ENCODE results near the gene PLXNA2. TPM values are rescaled to one million over a fixed set of nuclear protein-coding genes. Genes with fewer than 3 reads are reported as not detected.

Gene PLXNA2
- total RNA-seq, 1 donor from 2014 or later = 38.3 TPM

DNA sequence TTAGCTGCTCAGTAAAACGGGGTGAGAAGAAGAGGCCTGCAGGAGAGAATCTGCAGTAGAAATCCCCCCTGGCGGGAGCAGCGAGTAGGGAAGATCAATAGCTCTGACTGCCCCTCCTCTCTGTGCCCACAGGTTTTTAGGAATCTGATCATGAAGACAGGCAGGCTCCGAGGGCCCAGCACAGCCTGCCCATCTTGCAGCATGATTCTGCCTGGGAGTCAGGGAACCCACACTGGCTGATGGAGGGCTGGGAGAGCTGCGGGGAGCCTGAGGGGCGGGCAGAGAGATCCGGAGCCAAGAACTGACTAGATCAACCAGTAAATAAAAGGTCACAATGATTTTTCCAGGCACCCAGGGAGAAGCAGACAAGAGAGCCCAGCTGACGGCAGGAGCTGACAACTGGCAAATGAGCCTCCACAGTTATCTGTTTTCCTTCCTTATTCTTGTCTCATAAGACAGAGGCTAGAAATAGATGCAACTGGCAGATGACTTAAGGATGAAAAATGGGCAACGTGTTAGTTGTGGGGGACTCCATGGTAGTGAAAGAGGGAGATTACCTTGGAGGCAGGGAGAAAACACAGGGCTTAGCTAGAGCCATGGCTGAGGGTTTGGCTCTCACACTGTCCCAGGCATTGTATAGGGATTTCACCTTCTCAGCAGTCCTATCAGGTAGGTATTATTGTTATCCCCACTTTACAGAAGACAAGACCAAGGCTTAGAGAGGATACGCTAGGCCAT lies 116.2 kb downstream of the PLXNA2 start:
- TF ChIP-seq POLR2AphosphoS5 (IDR thresholded peaks at IDR 0.05; ENCODE audit: insufficient read depth in 1 of 2, low read depth in 1 of 2) (no peak), POLR2A (IDR thresholded peaks at IDR 0.05) (no peak)
- TF ChIP-seq, protein P1, sequence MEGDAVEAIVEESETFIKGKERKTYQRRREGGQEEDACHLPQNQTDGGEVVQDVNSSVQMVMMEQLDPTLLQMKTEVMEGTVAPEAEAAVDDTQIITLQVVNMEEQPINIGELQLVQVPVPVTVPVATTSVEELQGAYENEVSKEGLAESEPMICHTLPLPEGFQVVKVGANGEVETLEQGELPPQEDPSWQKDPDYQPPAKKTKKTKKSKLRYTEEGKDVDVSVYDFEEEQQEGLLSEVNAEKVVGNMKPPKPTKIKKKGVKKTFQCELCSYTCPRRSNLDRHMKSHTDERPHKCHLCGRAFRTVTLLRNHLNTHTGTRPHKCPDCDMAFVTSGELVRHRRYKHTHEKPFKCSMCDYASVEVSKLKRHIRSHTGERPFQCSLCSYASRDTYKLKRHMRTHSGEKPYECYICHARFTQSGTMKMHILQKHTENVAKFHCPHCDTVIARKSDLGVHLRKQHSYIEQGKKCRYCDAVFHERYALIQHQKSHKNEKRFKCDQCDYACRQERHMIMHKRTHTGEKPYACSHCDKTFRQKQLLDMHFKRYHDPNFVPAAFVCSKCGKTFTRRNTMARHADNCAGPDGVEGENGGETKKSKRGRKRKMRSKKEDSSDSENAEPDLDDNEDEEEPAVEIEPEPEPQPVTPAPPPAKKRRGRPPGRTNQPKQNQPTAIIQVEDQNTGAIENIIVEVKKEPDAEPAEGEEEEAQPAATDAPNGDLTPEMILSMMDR (IDR thresholded peaks at IDR 0.05) = no peak
- Histone ChIP-seq H3K36me3 (no peaks in the 10 kb centered on the region), H3K9me3 (no peaks in the 10 kb centered on the region), H3K27me3 (no peaks in the 10 kb centered on the region), H3K27ac (no peak overlapping the region), H3K4me3 (no peak overlapping the region), H3K4me1 (peaks cover 15% of the 10 kb centered on the region)
- intact Hi-C loops (cut with DNase I) = no loop called here
- DNase-seq (ENCODE audit: extremely low spot score in 2 of 2) = no peak

DNA sequence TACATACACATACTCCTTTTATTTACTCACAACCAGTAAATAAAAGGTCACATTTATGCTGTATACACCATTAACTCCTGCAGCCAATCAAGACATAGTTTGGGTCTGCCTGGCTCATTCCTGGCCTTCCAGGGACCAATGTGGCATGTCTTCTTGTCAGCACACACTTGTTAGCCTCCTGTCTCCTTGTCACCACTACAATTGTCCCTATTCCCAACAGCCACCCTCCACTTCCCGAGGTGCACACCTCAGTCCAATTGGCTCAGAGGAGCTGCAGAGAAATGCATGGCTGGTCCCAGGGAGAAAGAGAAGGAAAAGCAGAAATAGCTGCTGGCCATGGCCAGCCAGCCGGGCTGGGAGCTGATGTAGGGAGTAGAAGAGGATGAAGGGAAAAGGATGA lies 116.9 kb downstream of the PLXNA2 start:
- no peak overlapping the region for H3K27ac ChIP-seq
- DNase-seq (ENCODE audit: extremely low spot score in 2 of 2) = no peak
- no peaks in the 10 kb centered on the region for H3K36me3 ChIP-seq
- no peaks in the 10 kb centered on the region for H3K27me3 ChIP-seq
- intact Hi-C loops (cut with DNase I) = no loop called here
- H3K9me3 ChIP-seq = no peaks in the 10 kb centered on the region
- no peak overlapping the region for H3K4me3 ChIP-seq
- no peak for TF ChIP-seq POLR2AphosphoS5 (IDR thresholded peaks at IDR 0.05; ENCODE audit: insufficient read depth in 1 of 2, low read depth in 1 of 2)
- no peak for TF ChIP-seq POLR2A (IDR thresholded peaks at IDR 0.05)
- TF ChIP-seq, protein P1 (IDR thresholded peaks at IDR 0.05) = no peak
- peaks cover 8% of the 10 kb centered on the region for H3K4me1 ChIP-seq

DNA sequence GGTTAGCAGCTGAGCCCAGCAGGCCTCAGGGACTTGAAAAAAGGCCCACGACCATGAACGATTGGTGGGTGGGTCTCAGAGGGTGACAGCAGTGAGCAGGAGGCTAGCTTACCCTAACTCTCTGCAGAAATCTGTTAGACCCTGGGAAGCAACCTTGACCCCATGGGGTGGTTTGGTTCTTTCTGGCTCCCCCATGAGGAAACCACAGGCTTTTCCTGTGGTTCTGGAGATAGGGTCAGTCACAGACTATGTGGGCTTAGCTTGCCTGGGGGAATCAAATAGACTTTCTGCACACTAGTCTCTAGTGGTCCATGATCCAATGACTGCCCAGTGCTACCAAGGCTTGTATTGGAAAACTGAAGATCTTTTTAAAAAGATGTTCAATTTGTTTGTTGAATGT lies 118.1 kb downstream of the PLXNA2 start:
- Histone ChIP-seq H3K4me1 (no peaks in the 10 kb centered on the region), H3K9me3 (no peaks in the 10 kb centered on the region), H3K4me3 (no peak overlapping the region), H3K27ac (no peak overlapping the region), H3K27me3 (no peaks in the 10 kb centered on the region), H3K36me3 (no peaks in the 10 kb centered on the region)
- DNase-seq (ENCODE audit: extremely low spot score in 2 of 2) = no peak
- TF ChIP-seq, protein P1 (IDR thresholded peaks at IDR 0.05) = no peak
- TF ChIP-seq POLR2A (IDR thresholded peaks at IDR 0.05) (no peak), POLR2AphosphoS5 (IDR thresholded peaks at IDR 0.05; ENCODE audit: insufficient read depth in 1 of 2, low read depth in 1 of 2) (no peak)
- intact Hi-C loops (cut with DNase I) = no loop called here

DNA sequence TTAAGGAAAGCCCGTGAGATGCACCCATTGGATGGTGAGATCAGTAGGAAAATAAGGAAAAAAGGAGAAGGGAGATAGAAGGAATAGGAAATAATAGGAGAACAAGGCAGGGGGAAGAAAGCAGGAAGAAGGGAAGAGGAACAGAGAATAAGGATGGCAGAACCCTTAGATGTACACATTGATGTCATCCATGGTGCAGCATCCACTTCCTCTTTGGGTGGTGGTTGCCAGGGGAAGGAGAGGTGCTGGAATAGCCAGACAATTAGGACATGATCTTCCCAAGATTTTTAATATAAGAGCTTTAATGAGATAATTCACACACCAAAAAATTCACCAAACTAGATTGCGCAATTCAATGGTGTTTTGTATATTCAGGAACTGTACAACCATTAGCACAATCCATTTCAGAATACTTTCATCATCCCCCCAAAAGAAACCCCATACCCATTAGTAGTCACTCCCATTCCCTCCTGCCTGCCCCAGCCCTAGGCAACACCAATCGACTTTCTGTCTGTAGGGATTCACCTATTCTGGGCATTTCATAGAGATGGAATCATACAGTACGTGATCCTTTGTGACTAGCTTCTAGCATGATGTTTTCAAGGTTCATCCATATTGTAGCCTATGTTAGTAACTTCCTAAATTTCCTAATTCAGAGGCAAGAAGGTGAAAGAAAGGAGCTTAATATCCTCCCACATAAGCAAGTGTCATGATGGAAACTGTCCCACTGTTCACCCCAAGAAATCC lies 121.4 kb downstream of the PLXNA2 start:
- DNase-seq (ENCODE audit: extremely low spot score in 2 of 2) = no peak
- Histone ChIP-seq H3K27me3 (no peaks in the 10 kb centered on the region), H3K27ac (no peak overlapping the region), H3K4me3 (no peak overlapping the region), H3K9me3 (no peaks in the 10 kb centered on the region), H3K4me1 (no peaks in the 10 kb centered on the region), H3K36me3 (no peaks in the 10 kb centered on the region)
- TF ChIP-seq, protein P1 (IDR thresholded peaks at IDR 0.05) = no peak
- TF ChIP-seq POLR2AphosphoS5 (IDR thresholded peaks at IDR 0.05; ENCODE audit: insufficient read depth in 1 of 2, low read depth in 1 of 2) (no peak), POLR2A (IDR thresholded peaks at IDR 0.05) (no peak)
- intact Hi-C loops (cut with DNase I) = no loop called here

All from vagina (tissue), 2 donors.